ENCODE data around the gene S100P.

The S100P gene

GRCh38 chr4:6727081-6727942, 33.6 kb downstream of the S100P start:
- Histone ChIP-seq H4K91ac (ENCODE audit: low read length) (peak overlapping the region; percentile 32), H2AFZ (ENCODE audit: low read depth, low read length) (no peak overlapping the region), H2BK15ac (ENCODE audit: low read depth, poor library complexity, severe bottlenecking) (no peak overlapping the region), H3K4ac (ENCODE audit: low read depth in 1 of 2, low read length in 2 of 2) (peak overlapping the region in 1 of 2 experiments; percentile 30), H3K36me3 (ENCODE audit: control insufficient read depth in 1 of 2, insufficient read depth in 2 of 2, low read depth in 1 of 2, low read length in 2 of 2) (no peaks in the 10 kb centered on the region), H3K79me1 (replicated peaks; ENCODE audit: low read length, poor library complexity, severe bottlenecking) (no peaks in the 10 kb centered on the region), H3K4me2 (ENCODE audit: low read length, poor library complexity, severe bottlenecking) (no peak overlapping the region), H2BK120ac (ENCODE audit: low read depth, low read length) (no peak overlapping the region), H3K9ac (ENCODE audit: low read length) (peak overlapping the region; percentile 36), H3K18ac (ENCODE audit: low read depth in 1 of 2, low read length in 2 of 2) (peak overlapping the region; percentile 46 to 68), H3K23ac (ENCODE audit: low read length in 2 of 2) (no peak overlapping the region), H3K27me3 (ENCODE audit: control insufficient read depth in 1 of 2, insufficient read depth in 1 of 2, low read length in 2 of 2) (no peaks in the 10 kb centered on the region), H2BK5ac (ENCODE audit: low read depth, low read length, poor library complexity, severe bottlenecking) (peak overlapping the region; percentile 59), H3K9me3 (ENCODE audit: control insufficient read depth, low read length) (no peaks in the 10 kb centered on the region), H2AK5ac (ENCODE audit: low read length, severe bottlenecking) (no peak overlapping the region), H4K8ac (ENCODE audit: low read length) (peak overlapping the region; percentile 77), H3K27ac (ENCODE audit: low read length, poor library complexity, severe bottlenecking) (peak overlapping the region; percentile 61), H3K4me1 (ENCODE audit: control insufficient read depth, insufficient read depth, low read depth, low read length) (peaks cover 28% of the 10 kb centered on the region), H2BK12ac (ENCODE audit: low read length in 2 of 2) (no peak overlapping the region), H3K4me3 (ENCODE audit: insufficient read depth in 1 of 2, low read depth in 1 of 2, low read length in 2 of 2) (no peak overlapping the region), H3K14ac (ENCODE audit: low read length in 2 of 2) (peak overlapping the region in 1 of 2 experiments; percentile 35)
- DNase-seq, result peak; percentile 54
- WGBS, result 79% methylated on average over 22 of the region's 31 CpGs

- H3K4me3 ChIP-seq (ENCODE audit: insufficient read depth in 1 of 2, low read depth in 1 of 2, low read length in 2 of 2), result no peak overlapping the region
- H4K91ac ChIP-seq (ENCODE audit: low read length), result no peak overlapping the region
- H3K9me3 ChIP-seq (ENCODE audit: control insufficient read depth, low read length), result no peaks in the 10 kb centered on the region
- no peaks in the 10 kb centered on the region for H3K27me3 ChIP-seq (ENCODE audit: control insufficient read depth in 1 of 2, insufficient read depth in 1 of 2, low read length in 2 of 2)
- H2AFZ ChIP-seq (ENCODE audit: low read depth, low read length), result no peak overlapping the region
- no peak overlapping the region for H3K4me2 ChIP-seq (ENCODE audit: low read length, poor library complexity, severe bottlenecking)
- no peaks in the 10 kb centered on the region for H3K36me3 ChIP-seq (ENCODE audit: control insufficient read depth in 1 of 2, insufficient read depth in 2 of 2, low read depth in 1 of 2, low read length in 2 of 2)
- H2AK5ac ChIP-seq (ENCODE audit: low read length, severe bottlenecking), result no peak overlapping the region
- H2BK120ac ChIP-seq (ENCODE audit: low read depth, low read length), result no peak overlapping the region
- no peak overlapping the region for H3K23ac ChIP-seq (ENCODE audit: low read length in 2 of 2)
- H2BK12ac ChIP-seq (ENCODE audit: low read length in 2 of 2), result peak overlapping the region in 1 of 2 experiments; percentile 76
- no peak overlapping the region for H2BK5ac ChIP-seq (ENCODE audit: low read depth, low read length, poor library complexity, severe bottlenecking)
- 14% methylated on average over 3 of the region's 3 CpGs for WGBS
- H3K4me1 ChIP-seq (ENCODE audit: control insufficient read depth, insufficient read depth, low read depth, low read length), result peaks cover 33% of the 10 kb centered on the region
- H2BK15ac ChIP-seq (ENCODE audit: low read depth, poor library complexity, severe bottlenecking), result no peak overlapping the region
- no peak overlapping the region for H4K8ac ChIP-seq (ENCODE audit: low read length)
- no peak overlapping the region for H3K4ac ChIP-seq (ENCODE audit: low read depth in 1 of 2, low read length in 2 of 2)
- no peak overlapping the region for H3K27ac ChIP-seq (ENCODE audit: low read length, poor library complexity, severe bottlenecking)
- peak; percentile 59 for DNase-seq
- H3K18ac ChIP-seq (ENCODE audit: low read depth in 1 of 2, low read length in 2 of 2), result peak overlapping the region in 1 of 2 experiments; percentile 40
- no peak overlapping the region for H3K9ac ChIP-seq (ENCODE audit: low read length)
- no peak overlapping the region for H3K14ac ChIP-seq (ENCODE audit: low read length in 2 of 2)
- no peaks in the 10 kb centered on the region for H3K79me1 ChIP-seq (replicated peaks; ENCODE audit: low read length, poor library complexity, severe bottlenecking)
Observed at GRCh38 chr4:6727943-6728250, 34.2 kb downstream of the S100P start.

- no peak overlapping the region for H3K4me3 ChIP-seq (ENCODE audit: insufficient read depth in 1 of 2, low read depth in 1 of 2, low read length in 2 of 2)
- H3K14ac ChIP-seq (ENCODE audit: low read length in 2 of 2), result no peak overlapping the region
- WGBS, result 88% methylated on average over 14 of the region's 15 CpGs
- no peak overlapping the region for H3K9ac ChIP-seq (ENCODE audit: low read length)
- no peak overlapping the region for H4K8ac ChIP-seq (ENCODE audit: low read length)
- no peak for DNase-seq
- no peaks in the 10 kb centered on the region for H3K36me3 ChIP-seq (ENCODE audit: control insufficient read depth in 1 of 2, insufficient read depth in 2 of 2, low read depth in 1 of 2, low read length in 2 of 2)
- no peak overlapping the region for H3K27ac ChIP-seq (ENCODE audit: low read length, poor library complexity, severe bottlenecking)
- no peak overlapping the region for H3K4ac ChIP-seq (ENCODE audit: low read depth in 1 of 2, low read length in 2 of 2)
- H3K27me3 ChIP-seq (ENCODE audit: control insufficient read depth in 1 of 2, insufficient read depth in 1 of 2, low read length in 2 of 2), result no peaks in the 10 kb centered on the region
- H3K9me3 ChIP-seq (ENCODE audit: control insufficient read depth, low read length), result no peaks in the 10 kb centered on the region
- H2AK5ac ChIP-seq (ENCODE audit: low read length, severe bottlenecking), result peak overlapping the region; percentile 29
- H2BK12ac ChIP-seq (ENCODE audit: low read length in 2 of 2), result peak overlapping the region; percentile 55 to 76
- no peak overlapping the region for H2BK5ac ChIP-seq (ENCODE audit: low read depth, low read length, poor library complexity, severe bottlenecking)
- H2BK15ac ChIP-seq (ENCODE audit: low read depth, poor library complexity, severe bottlenecking), result peak overlapping the region; percentile 85
- H2AFZ ChIP-seq (ENCODE audit: low read depth, low read length), result no peak overlapping the region
- peak overlapping the region; percentile 25 to 40 for H3K18ac ChIP-seq (ENCODE audit: low read depth in 1 of 2, low read length in 2 of 2)
- H3K79me1 ChIP-seq (replicated peaks; ENCODE audit: low read length, poor library complexity, severe bottlenecking), result no peaks in the 10 kb centered on the region
- H4K91ac ChIP-seq (ENCODE audit: low read length), result peak overlapping the region; percentile 5
- H3K4me1 ChIP-seq (ENCODE audit: control insufficient read depth, insufficient read depth, low read depth, low read length), result peaks cover 39% of the 10 kb centered on the region
- H3K4me2 ChIP-seq (ENCODE audit: low read length, poor library complexity, severe bottlenecking), result no peak overlapping the region
- H3K23ac ChIP-seq (ENCODE audit: low read length in 2 of 2), result no peak overlapping the region
- H2BK120ac ChIP-seq (ENCODE audit: low read depth, low read length), result no peak overlapping the region
Observed at GRCh38 chr4:6728320-6729029, 34.8 kb downstream of the S100P start.

- Histone ChIP-seq H3K27ac (ENCODE audit: low read length, poor library complexity, severe bottlenecking) (no peak overlapping the region), H3K36me3 (ENCODE audit: control insufficient read depth in 1 of 2, insufficient read depth in 2 of 2, low read depth in 1 of 2, low read length in 2 of 2) (no peaks in the 10 kb centered on the region), H3K23ac (ENCODE audit: low read length in 2 of 2) (no peak overlapping the region), H2BK15ac (ENCODE audit: low read depth, poor library complexity, severe bottlenecking) (no peak overlapping the region), H3K4me2 (ENCODE audit: low read length, poor library complexity, severe bottlenecking) (no peak overlapping the region), H3K79me1 (replicated peaks; ENCODE audit: low read length, poor library complexity, severe bottlenecking) (no peaks in the 10 kb centered on the region), H2BK5ac (ENCODE audit: low read depth, low read length, poor library complexity, severe bottlenecking) (no peak overlapping the region), H3K14ac (ENCODE audit: low read length in 2 of 2) (no peak overlapping the region), H3K9ac (ENCODE audit: low read length) (peak overlapping the region; percentile 82), H3K18ac (ENCODE audit: low read depth in 1 of 2, low read length in 2 of 2) (no peak overlapping the region), H2AFZ (ENCODE audit: low read depth, low read length) (no peak overlapping the region), H3K4me3 (ENCODE audit: insufficient read depth in 1 of 2, low read depth in 1 of 2, low read length in 2 of 2) (peak overlapping the region in 1 of 2 experiments; percentile 34), H2BK120ac (ENCODE audit: low read depth, low read length) (peak overlapping the region; percentile 13), H2AK5ac (ENCODE audit: low read length, severe bottlenecking) (peak overlapping the region; percentile 66), H3K4me1 (ENCODE audit: control insufficient read depth, insufficient read depth, low read depth, low read length) (peaks cover 26% of the 10 kb centered on the region), H3K27me3 (ENCODE audit: control insufficient read depth in 1 of 2, insufficient read depth in 1 of 2, low read length in 2 of 2) (no peaks in the 10 kb centered on the region), H2BK12ac (ENCODE audit: low read length in 2 of 2) (peak overlapping the region; percentile 59 to 70), H3K9me3 (ENCODE audit: control insufficient read depth, low read length) (no peaks in the 10 kb centered on the region), H4K8ac (ENCODE audit: low read length) (peak overlapping the region; percentile 52), H3K4ac (ENCODE audit: low read depth in 1 of 2, low read length in 2 of 2) (peak overlapping the region; percentile 20 to 35), H4K91ac (ENCODE audit: low read length) (no peak overlapping the region)
- 88% methylated on average over 20 of the region's 20 CpGs for WGBS
- no peak for DNase-seq
Observed at GRCh38 chr4:6730603-6731317, 37.1 kb downstream of the S100P start.
